SJCRH30 (cell line): Measurements from ENCODE around the gene TNFRSF18. TPM values are rescaled to one million over a fixed set of nuclear protein-coding genes. Genes with fewer than 3 reads are reported as not detected.

ENCODE experiments used
- DNase-seq, 2 experiments: peaks; one replicate each; pipeline ENCODE4 v3.0.0-alpha.2; 2015 to 2020
- H3K27ac ChIP-seq: fragments of 250-450 bp; sonication (Bioruptor Pico); 2 replicates; pipeline ENCODE4 v1.5.1; 2020; ENCODE audit warnings: mild to moderate bottlenecking, moderate library complexity
- H3K27me3 ChIP-seq: fragments of 250-450 bp; sonication (Bioruptor Pico); 2 replicates; pipeline ENCODE4 v1.5.1; 2020; ENCODE audit warnings: mild to moderate bottlenecking, moderate library complexity
- H3K36me3 ChIP-seq: fragments of 250-450 bp; sonication (Bioruptor Pico); 2 replicates; pipeline ENCODE4 v1.5.1; 2020; ENCODE audit warnings: mild to moderate bottlenecking, moderate library complexity
- H3K4me1 ChIP-seq: fragments of 250-450 bp; sonication (Bioruptor Pico); 2 replicates; pipeline ENCODE4 v1.5.1; 2020; ENCODE audit warnings: mild to moderate bottlenecking, moderate library complexity
- H3K4me3 ChIP-seq: fragments of 250-450 bp; sonication (Bioruptor Pico); 2 replicates; pipeline ENCODE4 v1.5.1; 2020; ENCODE audit warnings: mild to moderate bottlenecking, moderate library complexity
- H3K9me3 ChIP-seq: fragments of 250-450 bp; sonication (Bioruptor Pico); replicated peaks from 2 replicates; pipeline ENCODE4 v1.5.1; 2020; ENCODE audit warnings: mild to moderate bottlenecking, moderate library complexity
- total RNA-seq: library from RNA; depleted of rRNA; stranded (reverse); fragments of >200 nt; shearing (Covaris generic); gene quantifications from 2 replicates; pipeline ENCODE4 v1.2.3, GENCODE V29; 2014

Gene TNFRSF18
- total RNA-seq, 1 experiment from 2014 or later: 0.93 TPM

DNA sequence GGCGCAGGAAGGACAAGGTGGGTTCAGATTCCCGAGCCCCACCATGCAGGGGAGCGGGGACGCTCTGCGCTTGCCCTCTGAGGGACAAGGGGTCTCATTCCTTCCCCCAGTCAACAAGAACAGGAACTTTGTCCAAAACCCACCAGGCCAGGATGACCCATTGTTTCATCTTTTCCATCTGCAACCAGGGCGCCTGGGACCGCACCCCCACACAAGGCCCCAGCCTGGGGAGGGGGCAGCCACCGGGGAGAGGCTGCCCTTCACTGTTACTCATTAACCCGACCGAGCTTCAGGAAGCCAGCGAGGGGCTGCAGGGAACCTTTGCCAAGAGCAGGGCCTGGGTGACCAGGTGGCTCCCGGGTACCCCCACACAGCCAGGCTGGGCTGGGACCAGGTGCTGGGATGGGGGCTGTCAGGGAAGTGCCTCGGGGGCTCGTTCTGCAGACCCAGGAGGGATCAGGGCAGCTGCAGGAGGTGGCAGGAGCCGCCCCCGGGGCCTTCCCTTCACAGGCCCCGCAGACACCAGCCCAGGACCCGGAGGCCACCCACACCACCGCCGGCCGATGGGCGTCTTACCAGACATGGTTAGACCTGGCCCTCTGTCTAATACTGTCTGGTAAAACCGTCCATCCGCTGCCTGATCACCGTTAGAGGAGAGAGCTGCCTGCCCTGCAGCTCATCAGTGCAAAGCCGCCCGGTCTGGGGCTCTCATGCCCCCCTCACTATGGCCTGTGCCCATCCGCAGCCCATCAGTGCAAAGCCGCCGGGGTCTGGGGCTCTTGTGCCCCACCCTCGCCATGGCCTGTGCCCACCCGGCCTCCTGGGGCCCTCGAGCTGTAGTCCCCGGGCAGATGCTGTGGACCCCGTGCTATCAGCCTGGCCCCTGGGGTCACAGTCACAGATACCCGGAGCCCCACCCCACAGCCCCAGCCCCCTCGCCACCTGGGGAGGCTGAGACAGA is 37.7 kb downstream of the TNFRSF18 start:
- H3K27me3 ChIP-seq: peaks cover 90% of the 10 kb centered on the region
- H3K27ac ChIP-seq: no peak overlapping the region
- H3K4me1 ChIP-seq: peaks cover 11% of the 10 kb centered on the region
- DNase-seq: no peak
- no peaks in the 10 kb centered on the region for H3K9me3 ChIP-seq
- no peak overlapping the region for H3K4me3 ChIP-seq
- no peaks in the 10 kb centered on the region for H3K36me3 ChIP-seq

DNA sequence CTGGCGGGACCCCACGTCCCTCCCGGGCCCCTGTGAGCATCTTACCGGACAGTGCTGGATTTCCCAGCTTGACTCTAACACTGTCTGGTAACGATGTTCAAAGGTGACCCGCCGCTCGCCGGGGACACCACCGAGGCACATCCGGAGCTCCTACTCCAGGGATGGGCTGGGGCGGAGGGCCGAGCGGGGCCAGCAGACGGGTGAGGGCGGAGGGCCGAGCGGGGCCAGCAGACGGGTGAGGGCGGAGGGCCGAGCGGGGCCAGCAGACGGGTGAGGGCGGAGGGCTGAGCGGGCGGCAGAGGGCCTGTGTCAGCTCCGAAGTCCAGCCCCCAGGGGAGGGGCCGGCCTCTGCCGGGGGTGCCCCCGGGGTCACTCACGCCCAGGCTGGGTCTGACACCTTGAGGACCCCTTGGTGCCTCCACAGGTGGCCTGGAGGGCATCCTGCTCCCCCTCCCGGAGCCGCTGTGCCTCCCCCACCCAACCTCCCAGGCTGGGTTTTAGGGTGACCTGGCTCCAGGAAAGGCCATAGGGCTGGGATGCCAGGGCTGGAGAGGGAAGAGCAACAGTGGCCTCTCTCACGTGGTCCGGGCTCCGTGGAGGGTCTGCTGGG is 38.4 kb downstream of the TNFRSF18 start:
- Histone ChIP-seq H3K27me3 (peaks cover 82% of the 10 kb centered on the region), H3K9me3 (no peaks in the 10 kb centered on the region), H3K4me3 (no peak overlapping the region), H3K4me1 (peaks cover 11% of the 10 kb centered on the region), H3K27ac (no peak overlapping the region), H3K36me3 (no peaks in the 10 kb centered on the region)
- no peak for DNase-seq

DNA sequence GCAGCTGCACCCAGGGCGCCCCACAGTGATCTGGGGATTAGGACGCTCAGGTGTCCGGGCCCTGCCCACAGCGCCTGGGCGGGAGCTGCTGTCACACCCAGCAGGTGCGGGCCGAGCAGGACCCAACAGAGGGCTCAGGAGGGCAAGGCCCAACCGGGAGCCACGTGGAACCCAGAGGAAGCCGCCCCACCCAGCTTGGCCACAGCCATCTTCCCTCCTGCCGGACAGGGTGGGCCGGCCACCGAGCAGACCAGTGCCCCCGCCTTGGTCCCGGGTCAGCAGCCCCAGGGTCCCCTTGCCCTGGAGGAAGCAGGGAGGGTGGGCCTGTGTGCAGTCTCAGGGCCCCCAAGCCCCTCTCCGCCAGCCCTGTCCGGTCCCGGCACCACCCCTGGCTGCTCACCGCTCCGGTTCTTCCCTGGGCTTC is 39.0 kb downstream of the TNFRSF18 start:
- Histone ChIP-seq H3K4me1 (peaks cover 11% of the 10 kb centered on the region), H3K4me3 (no peak overlapping the region), H3K36me3 (no peaks in the 10 kb centered on the region), H3K27ac (no peak overlapping the region), H3K9me3 (no peaks in the 10 kb centered on the region), H3K27me3 (peaks cover 79% of the 10 kb centered on the region)
- no peak for DNase-seq

DNA sequence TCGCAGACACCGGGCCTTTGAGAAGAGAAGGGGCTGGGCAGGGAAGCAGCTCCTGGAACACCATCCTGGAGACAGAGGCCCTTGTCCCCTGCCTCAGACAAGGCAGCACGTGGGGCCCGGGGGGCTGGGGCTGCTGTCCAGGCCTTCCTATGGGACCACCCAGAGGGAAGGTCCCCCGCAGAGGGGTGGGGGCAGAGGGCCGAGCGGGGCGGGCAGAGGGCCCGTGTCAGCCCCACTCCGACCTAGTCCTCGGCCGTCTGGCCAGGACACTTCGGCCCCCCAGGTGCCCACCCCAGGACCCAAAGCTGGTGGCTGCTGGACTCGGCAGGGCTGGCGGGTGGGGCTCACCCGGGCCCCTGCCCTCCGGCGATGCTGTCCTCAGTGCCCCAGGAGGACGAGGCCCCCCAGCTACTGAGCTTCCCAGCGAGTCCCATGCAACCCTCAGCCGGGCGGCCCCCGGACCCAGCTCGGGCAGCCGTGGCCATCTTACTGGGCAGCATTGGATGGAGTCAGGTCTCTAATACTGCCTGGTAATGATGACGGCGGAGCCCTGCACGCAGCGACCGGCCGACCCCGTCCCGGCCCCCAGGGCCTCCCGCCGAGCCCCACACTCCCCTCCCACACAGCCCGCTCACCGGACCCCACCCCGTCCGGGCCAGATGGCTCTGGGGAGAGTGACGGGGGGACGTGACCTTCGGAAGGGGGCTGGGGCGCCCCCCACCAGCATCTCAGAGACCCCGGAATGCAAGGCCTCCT is 39.6 kb downstream of the TNFRSF18 start:
- Histone ChIP-seq H3K4me1 (peaks cover 11% of the 10 kb centered on the region), H3K4me3 (no peak overlapping the region), H3K36me3 (no peaks in the 10 kb centered on the region), H3K9me3 (no peaks in the 10 kb centered on the region), H3K27me3 (peaks cover 78% of the 10 kb centered on the region), H3K27ac (no peak overlapping the region)
- DNase-seq: no peak

DNA sequence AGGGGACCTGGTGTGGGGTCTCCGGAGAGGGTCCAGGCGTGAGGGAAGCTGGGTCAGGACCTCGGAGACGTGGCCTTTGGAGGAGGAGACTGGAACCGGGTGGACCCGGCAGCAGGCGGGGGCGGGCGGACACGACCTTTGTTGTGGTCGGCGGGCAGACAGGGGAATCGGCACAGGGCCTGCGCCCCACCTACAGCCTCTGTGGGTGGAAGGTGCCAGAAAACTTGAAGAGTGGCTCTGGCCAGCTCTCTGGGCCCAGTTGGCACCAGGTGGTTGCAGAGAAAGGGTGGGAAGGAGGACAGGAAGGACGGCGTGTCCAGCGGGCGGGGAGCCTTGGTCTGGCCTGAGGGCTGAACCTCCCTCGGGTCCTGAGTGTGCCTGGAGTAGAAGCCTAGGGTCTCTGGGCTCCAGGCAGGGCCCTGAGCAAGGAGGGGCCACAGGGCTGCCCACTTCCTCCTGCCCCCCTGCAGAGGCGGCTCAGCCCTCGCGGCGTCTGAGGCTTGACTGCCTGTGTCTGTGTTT is 40.4 kb downstream of the TNFRSF18 start:
- Histone ChIP-seq H3K4me3 (no peak overlapping the region), H3K27me3 (peaks cover 74% of the 10 kb centered on the region)

DNA sequence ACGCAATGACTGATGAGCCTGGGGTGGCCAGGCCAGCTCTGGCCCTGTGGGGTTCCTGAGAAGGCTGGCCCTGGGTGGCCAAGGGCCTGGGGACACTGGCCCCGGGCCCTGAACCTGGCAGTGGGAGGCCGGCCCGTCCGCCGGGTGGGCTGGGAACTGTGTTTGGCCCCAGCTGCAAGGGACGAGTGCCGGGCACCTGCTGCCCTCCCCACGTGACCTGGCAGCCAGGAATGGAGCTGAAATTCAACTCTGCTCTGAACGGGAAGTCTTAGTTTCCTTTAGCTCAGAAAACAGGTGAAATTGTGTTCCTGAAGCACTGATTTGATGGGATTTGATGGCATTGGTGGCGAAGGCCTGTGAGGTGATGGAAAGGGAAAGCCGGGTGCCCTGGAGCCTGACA is 40.9 kb downstream of the TNFRSF18 start:
- peaks cover 70% of the 10 kb centered on the region for H3K27me3 ChIP-seq

More for the DNA sequence above, 40.4 kb downstream of the TNFRSF18 start:
- no peaks in the 10 kb centered on the region for H3K36me3 ChIP-seq
- H3K9me3 ChIP-seq: no peaks in the 10 kb centered on the region
- H3K27ac ChIP-seq: no peak overlapping the region
- no peak for DNase-seq
- peaks cover 13% of the 10 kb centered on the region for H3K4me1 ChIP-seq

DNA sequence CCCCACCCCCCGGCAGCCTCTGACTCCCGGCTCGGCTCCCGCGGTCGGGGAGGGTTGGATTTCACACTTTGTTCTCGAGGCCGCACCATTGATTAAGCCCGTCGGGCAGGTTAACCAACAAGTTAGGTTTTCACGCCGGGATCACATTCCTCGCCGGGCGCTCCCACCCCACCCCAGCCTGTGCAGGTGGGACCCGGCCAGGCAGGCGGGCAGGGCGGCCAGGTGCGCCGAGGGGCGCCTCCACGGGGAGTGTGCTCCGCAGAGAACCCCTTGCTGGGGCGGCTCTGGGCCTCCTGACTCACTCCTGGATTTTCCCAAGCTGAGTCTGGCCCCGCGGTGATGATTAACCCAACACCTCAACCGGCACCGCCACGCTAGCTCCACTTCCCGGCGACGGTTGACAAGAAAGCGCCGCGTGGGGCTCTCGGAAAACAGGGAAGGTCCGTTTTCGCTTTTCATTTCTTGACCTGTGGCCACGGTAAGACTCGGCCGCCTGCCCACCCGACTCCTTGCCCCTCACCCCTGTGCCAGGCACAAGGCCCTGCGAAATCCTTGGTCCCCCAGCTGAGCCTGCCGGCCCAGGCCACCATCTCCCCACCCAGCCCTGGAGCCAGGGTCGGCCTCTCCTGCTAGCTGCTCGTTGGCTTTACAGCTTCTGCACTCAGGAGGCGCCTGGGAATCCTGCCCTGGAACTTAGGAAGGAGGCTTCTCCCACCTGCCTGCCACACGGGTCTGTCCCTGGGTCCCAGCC is 41.5 kb downstream of the TNFRSF18 start:
- no peak overlapping the region for H3K27ac ChIP-seq

More for the DNA sequence above, 40.9 kb downstream of the TNFRSF18 start:
- Histone ChIP-seq H3K36me3 (no peaks in the 10 kb centered on the region), H3K9me3 (no peaks in the 10 kb centered on the region), H3K27ac (no peak overlapping the region), H3K4me3 (no peak overlapping the region), H3K4me1 (peaks cover 13% of the 10 kb centered on the region)
- no peak for DNase-seq

DNA sequence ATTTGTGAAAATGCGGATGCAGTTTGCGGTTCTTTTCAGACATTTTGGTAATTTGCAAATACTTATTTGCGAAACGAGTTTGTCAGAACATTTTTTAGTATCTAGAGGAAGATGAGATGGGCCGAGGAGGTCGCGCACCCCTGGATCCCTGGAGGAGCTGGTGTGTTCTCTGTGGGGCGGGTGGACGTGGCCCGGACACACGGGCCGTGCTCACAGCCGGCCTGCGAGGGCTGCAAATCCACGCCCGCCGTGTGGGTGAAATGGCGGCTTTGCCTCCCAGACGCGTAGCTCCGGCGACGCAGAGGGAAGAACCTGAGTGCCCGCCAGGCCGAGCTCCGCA is 42.1 kb downstream of the TNFRSF18 start:
- Histone ChIP-seq H3K27ac (no peak overlapping the region), H3K27me3 (peaks cover 58% of the 10 kb centered on the region), H3K4me3 (no peak overlapping the region), H3K36me3 (no peaks in the 10 kb centered on the region), H3K4me1 (peaks cover 22% of the 10 kb centered on the region), H3K9me3 (no peaks in the 10 kb centered on the region)
- no peak for DNase-seq

More for the DNA sequence above, 41.5 kb downstream of the TNFRSF18 start:
- DNase-seq: no peak
- Histone ChIP-seq H3K36me3 (no peaks in the 10 kb centered on the region), H3K4me3 (no peak overlapping the region), H3K4me1 (peaks cover 17% of the 10 kb centered on the region), H3K27me3 (peaks cover 63% of the 10 kb centered on the region), H3K9me3 (no peaks in the 10 kb centered on the region)

DNA sequence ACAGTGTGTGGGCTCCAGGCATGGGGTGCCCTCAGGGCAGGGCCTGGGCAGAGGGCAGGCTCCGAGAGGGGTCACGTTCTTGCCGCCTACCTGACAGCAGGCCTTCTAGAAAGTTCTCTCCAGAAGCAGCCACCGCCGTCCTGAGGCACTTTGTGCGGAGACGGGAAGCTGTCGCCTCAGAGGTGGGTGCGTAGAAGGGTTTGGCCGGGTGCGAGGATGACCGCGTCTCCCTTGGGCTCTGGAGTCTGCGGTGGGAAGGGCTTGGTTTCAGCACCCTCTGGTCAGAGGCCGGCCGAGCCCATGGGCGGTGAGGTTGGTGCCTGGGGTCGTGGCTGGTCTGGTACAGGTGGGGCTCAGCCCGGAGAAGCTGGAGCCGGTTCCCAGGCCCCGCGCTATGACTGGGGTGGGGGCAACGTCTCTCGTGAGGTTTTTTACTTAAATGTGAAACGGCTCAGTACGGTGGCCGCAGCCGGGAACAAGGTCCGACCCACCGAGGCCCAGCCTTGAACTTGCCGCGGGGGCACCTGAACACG is 42.8 kb downstream of the TNFRSF18 start:
- H3K27me3 ChIP-seq: peaks cover 51% of the 10 kb centered on the region

DNA sequence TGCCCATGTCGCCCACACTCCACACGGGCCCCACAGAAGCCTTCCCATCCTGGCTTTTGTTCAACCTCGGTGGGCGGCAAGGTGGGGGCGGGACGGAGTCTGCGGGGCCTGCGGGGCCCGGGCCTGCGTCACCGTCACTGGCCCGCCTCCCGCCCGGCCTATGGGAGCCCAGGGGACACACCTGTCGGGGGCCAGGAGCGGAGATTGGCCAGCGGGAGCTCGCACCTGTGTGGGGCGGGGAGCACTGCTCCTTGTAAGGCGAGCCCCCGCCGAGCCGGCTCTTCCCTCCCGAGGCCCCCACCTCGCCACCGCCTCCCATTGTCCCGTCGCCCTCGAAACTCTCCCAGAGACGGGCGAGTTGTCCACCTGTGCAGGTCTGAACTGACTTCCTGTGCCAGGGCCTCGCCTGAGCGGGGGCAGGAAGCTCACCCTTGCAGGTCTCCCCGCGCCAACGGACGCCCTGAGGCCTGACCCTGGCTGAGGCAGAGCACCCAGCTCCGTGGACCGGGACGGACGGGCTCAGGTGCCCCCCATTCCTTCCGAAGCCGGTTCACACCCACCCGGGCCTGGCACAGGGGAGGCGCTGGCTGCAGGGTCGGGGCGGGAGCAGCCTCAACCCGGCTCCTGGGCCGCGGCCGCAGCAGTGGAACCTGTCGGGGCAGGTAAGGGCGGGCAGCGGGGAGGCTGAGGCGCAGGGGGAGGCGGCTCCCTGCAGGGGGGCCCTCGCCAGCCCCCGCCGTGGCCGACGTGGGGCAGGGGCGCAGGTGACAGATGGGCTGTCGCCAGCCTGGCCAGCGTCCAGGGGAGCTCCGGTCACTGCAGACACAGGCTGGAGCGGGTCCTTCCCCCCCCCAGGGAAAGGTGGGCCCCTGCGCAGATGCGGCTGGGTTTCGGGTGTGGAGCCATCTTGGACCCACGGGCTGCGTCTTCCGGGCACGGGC is 43.5 kb downstream of the TNFRSF18 start:
- DNase-seq: no peak
- Histone ChIP-seq H3K27me3 (peaks cover 44% of the 10 kb centered on the region), H3K27ac (no peak overlapping the region), H3K4me1 (peaks cover 33% of the 10 kb centered on the region), H3K36me3 (no peaks in the 10 kb centered on the region), H3K9me3 (no peaks in the 10 kb centered on the region), H3K4me3 (no peak overlapping the region)

More for the DNA sequence above, 42.8 kb downstream of the TNFRSF18 start:
- peaks cover 30% of the 10 kb centered on the region for H3K4me1 ChIP-seq
- no peaks in the 10 kb centered on the region for H3K9me3 ChIP-seq
- H3K27ac ChIP-seq: no peak overlapping the region
- no peak for DNase-seq
- H3K36me3 ChIP-seq: no peaks in the 10 kb centered on the region
- H3K4me3 ChIP-seq: no peak overlapping the region

DNA sequence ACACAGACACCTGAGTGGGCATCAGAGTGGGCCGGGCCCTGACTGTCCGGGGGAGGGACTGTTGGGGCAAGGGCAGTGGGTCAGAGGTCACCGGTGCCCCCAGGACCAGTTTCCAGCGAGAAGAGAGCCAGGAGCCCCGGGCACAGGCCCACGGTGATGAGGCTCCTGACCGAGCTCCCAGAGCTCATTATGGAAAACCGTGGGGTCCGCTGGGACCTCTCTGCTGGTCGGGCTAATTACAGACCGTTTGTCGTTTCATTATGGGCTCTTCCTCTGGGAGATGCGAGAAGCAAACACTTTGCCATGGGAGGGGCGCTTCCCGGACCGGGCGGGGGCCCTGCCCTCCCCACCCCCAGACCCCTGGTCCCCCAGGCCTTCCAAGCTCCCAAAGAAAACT is 44.7 kb downstream of the TNFRSF18 start:
- no peak for DNase-seq
- no peaks in the 10 kb centered on the region for H3K9me3 ChIP-seq
- H3K4me1 ChIP-seq: peaks cover 33% of the 10 kb centered on the region
- H3K4me3 ChIP-seq: no peak overlapping the region
- no peaks in the 10 kb centered on the region for H3K36me3 ChIP-seq
- peaks cover 33% of the 10 kb centered on the region for H3K27me3 ChIP-seq
- no peak overlapping the region for H3K27ac ChIP-seq

DNA sequence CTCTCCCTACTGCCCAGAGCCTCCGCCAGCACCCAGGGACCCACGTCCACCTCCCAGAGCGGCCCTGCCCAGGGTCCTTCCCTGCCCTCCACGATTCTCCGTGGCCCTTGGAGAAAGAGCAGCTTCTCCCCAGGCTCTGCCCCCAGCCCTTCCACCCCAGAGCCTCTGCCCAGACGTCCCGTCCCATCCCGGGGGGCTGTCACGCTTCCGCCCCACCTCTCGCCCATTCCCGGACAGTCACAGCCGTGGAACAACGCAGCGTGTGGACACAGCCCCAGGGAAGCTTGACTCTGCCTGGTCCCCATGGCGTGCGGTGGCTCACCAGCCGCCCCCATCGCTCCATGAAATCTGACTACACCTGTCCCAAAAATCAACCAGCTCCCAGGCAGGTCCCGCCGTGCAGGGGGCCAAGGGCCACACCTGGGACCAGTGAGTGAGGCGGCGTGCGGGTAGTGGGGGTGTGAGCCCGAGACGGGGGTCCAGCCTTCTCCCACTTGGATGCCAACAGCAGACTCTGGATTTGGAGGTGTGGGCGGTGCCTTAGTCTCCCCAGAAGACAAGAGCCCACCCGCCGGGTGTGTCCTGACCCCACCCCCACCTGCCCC is 45.2 kb downstream of the TNFRSF18 start:
- H3K36me3 ChIP-seq: no peaks in the 10 kb centered on the region
- H3K27me3 ChIP-seq: peaks cover 31% of the 10 kb centered on the region
- H3K9me3 ChIP-seq: no peaks in the 10 kb centered on the region
- H3K4me1 ChIP-seq: peaks cover 33% of the 10 kb centered on the region
- DNase-seq: no peak
- no peak overlapping the region for H3K4me3 ChIP-seq
- H3K27ac ChIP-seq: no peak overlapping the region
